ENCODE data around the gene KCNK15. TPM values are rescaled to one million over a fixed set of nuclear protein-coding genes. Genes with fewer than 3 reads are reported as not detected.

KCNK15 gene
- total and polyA plus RNA-seq, 4 donors: 0.48 to 2.6 (median 1.1) TPM

DNA sequence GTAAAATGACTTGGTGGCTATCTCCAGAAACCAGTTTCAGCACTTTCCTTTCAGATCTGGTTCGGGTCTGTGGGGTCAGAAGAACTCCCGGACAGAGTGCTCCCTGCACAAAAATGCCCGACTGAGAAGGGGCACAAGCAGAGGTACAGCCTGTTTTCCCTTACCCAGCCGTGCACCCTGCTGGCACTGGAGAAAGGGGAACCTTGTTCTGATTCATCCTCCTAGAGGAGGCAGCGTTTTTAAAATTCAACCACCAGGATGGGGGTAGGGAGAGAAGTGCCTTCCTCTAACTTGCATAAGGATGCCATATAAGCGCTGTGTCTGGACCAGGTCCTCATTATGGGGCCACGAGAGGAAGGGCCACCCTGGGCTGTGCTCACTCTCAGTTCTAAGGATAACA is 47.1 kb downstream of the KCNK15 start:
- WGBS, 2 donors: 56 to 72% methylated on average over 7 of the region's 7 CpGs
- ATAC-seq (ENCODE audit: insufficient read depth, low FRiP score): no peak
- Histone ChIP-seq H3K27ac (ENCODE audit: low read depth in 1 of 2, low read length in 1 of 2) (no peak overlapping the region), H3K9ac (ENCODE audit: insufficient read depth in 1 of 2, low read length in 2 of 2) (no peak overlapping the region), H3K36me3 (ENCODE audit: control insufficient read depth in 4 of 4, insufficient read depth in 4 of 4, low read length in 4 of 4) (no peaks in the 10 kb centered on the region), H3K27me3 (ENCODE audit: control insufficient read depth in 3 of 3, insufficient read depth in 3 of 3, low read length in 2 of 3) (peaks cover 0 to 4% (median 0%) of the 10 kb centered on the region in 3 donors), H3K9me3 (ENCODE audit: control insufficient read depth in 4 of 4, insufficient read depth in 3 of 4, low read length in 3 of 4) (no peaks in the 10 kb centered on the region), H3K4me1 (ENCODE audit: control insufficient read depth in 5 of 5, insufficient read depth in 5 of 5, low read length in 5 of 5) (no peaks in the 10 kb centered on the region), H3K4me3 (no peak overlapping the region)
- no peak for DNase-seq
- TF ChIP-seq CTCF (IDR thresholded peaks at IDR 0.05; ENCODE audit: control extremely low read depth, extremely low read depth): no peak

GRCh38 chr20:44795836-44796235 is 50.2 kb downstream of the KCNK15 start:
- no peak for ATAC-seq (ENCODE audit: insufficient read depth, low FRiP score)
- Histone ChIP-seq H3K27me3 (ENCODE audit: control insufficient read depth in 3 of 3, insufficient read depth in 3 of 3, low read length in 2 of 3) (peaks cover 0 to 3% (median 0%) of the 10 kb centered on the region in 3 donors), H3K36me3 (ENCODE audit: control insufficient read depth in 4 of 4, insufficient read depth in 4 of 4, low read length in 4 of 4) (no peaks in the 10 kb centered on the region), H3K27ac (ENCODE audit: low read depth in 1 of 2, low read length in 1 of 2) (no peak overlapping the region), H3K9ac (ENCODE audit: insufficient read depth in 1 of 2, low read length in 2 of 2) (no peak overlapping the region), H3K4me3 (no peak overlapping the region), H3K4me1 (ENCODE audit: control insufficient read depth in 5 of 5, insufficient read depth in 5 of 5, low read length in 5 of 5) (no peaks in the 10 kb centered on the region), H3K9me3 (ENCODE audit: control insufficient read depth in 4 of 4, insufficient read depth in 3 of 4, low read length in 3 of 4) (no peaks in the 10 kb centered on the region)
- TF ChIP-seq CTCF (IDR thresholded peaks at IDR 0.05; ENCODE audit: control extremely low read depth, extremely low read depth): no peak
- DNase-seq: no peak
- WGBS, 2 donors: 58% methylated on average over 4 of the region's 4 CpGs

DNA sequence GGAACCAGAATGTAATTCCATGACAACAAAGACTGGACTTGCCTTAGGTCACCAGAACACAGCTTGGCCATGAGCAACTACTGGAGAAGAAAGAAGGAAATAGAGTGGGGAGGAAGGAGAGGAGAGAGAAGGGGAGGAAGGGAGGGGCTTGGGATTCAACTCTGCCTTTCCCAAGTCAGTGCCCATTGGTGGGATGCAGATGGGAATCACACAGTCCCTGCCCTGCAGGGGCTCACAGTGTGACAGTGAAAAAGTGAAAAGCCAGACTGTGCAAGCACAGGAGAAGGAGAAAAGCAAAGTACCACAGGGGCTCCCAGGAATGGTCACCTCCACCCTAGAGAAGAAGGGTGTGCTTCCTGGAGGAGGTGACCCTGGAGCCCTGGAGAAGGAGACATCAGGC is 50.6 kb downstream of the KCNK15 start:
- H3K4me1 ChIP-seq (ENCODE audit: control insufficient read depth in 5 of 5, insufficient read depth in 5 of 5, low read length in 5 of 5): no peaks in the 10 kb centered on the region
- DNase-seq: no peak
- no peak overlapping the region for H3K9ac ChIP-seq (ENCODE audit: insufficient read depth in 1 of 2, low read length in 2 of 2)
- no peak for ATAC-seq (ENCODE audit: insufficient read depth, low FRiP score)
- no peaks in the 10 kb centered on the region for H3K36me3 ChIP-seq (ENCODE audit: control insufficient read depth in 4 of 4, insufficient read depth in 4 of 4, low read length in 4 of 4)
- H3K9me3 ChIP-seq (ENCODE audit: control insufficient read depth in 4 of 4, insufficient read depth in 3 of 4, low read length in 3 of 4): no peaks in the 10 kb centered on the region
- no peak overlapping the region for H3K4me3 ChIP-seq
- no peak for TF ChIP-seq CTCF (IDR thresholded peaks at IDR 0.05; ENCODE audit: control extremely low read depth, extremely low read depth)
- no peaks in the 10 kb centered on the region for H3K27me3 ChIP-seq (ENCODE audit: control insufficient read depth in 3 of 3, insufficient read depth in 3 of 3, low read length in 2 of 3)
- no peak overlapping the region for H3K27ac ChIP-seq (ENCODE audit: low read depth in 1 of 2, low read length in 1 of 2)

- H3K27me3 ChIP-seq (ENCODE audit: control insufficient read depth in 3 of 3, insufficient read depth in 3 of 3, low read length in 2 of 3): no peaks in the 10 kb centered on the region
- no peaks in the 10 kb centered on the region for H3K36me3 ChIP-seq (ENCODE audit: control insufficient read depth in 4 of 4, insufficient read depth in 4 of 4, low read length in 4 of 4)
- 94 to 99% methylated on average over 3 of the region's 3 CpGs for WGBS, 2 donors
- H3K9ac ChIP-seq (ENCODE audit: insufficient read depth in 1 of 2, low read length in 2 of 2): no peak overlapping the region
- TF ChIP-seq CTCF (IDR thresholded peaks at IDR 0.05; ENCODE audit: control extremely low read depth, extremely low read depth): no peak
- no peak overlapping the region for H3K4me3 ChIP-seq
- no peak overlapping the region for H3K27ac ChIP-seq (ENCODE audit: low read depth in 1 of 2, low read length in 1 of 2)
- ATAC-seq (ENCODE audit: insufficient read depth, low FRiP score) (no peak), DNase-seq (no peak)
- no peaks in the 10 kb centered on the region for H3K9me3 ChIP-seq (ENCODE audit: control insufficient read depth in 4 of 4, insufficient read depth in 3 of 4, low read length in 3 of 4)
- no peaks in the 10 kb centered on the region for H3K4me1 ChIP-seq (ENCODE audit: control insufficient read depth in 5 of 5, insufficient read depth in 5 of 5, low read length in 5 of 5)
Observed at GRCh38 chr20:44796758-44797457, 51.2 kb downstream of the KCNK15 start.
